Measurements from ENCODE around the gene REV3L.
A peak's percentile ranks its signal among the peaks of the same experiment; 100 is the strongest.

The REV3L gene

DNA sequence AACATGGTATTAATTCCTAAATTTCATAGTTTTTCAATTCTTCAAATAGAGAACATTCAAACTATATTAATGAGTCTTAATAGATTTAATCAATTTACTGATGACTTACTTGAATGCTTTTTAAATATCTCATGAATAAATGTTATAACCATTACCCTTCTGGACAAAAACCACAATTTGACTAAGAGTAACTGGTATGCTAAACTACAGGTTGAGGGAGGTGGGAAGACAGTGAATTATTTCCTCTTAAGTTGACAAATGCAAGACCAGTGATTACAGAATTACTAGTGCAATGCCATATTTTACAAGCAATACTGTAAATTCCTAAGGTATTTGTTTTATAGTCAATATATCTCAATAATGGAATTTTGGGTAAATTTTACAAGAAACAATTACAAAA is 65.1 kb downstream of the REV3L start:
- no peak for DNase-seq

DNA sequence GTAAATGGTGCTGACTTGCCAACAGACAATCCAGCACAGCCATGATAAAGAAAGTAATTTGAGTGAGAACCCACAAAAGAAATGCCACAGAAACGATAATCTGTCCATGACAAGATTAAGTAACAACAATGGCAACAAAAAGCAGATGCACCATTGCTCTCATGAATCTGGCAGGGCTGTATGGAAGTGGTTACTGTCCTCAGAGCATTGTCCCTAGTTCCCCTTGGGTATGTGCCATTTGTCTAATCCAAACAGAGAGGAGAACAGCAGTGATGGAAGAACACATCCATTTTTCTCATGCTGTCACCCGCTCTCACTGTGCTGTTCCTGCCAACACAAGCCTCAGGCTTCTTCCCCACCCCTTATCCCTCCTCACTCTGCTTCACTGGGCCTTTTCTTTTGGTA is 65.8 kb downstream of the REV3L start:
- DNase-seq: no peak

DNA sequence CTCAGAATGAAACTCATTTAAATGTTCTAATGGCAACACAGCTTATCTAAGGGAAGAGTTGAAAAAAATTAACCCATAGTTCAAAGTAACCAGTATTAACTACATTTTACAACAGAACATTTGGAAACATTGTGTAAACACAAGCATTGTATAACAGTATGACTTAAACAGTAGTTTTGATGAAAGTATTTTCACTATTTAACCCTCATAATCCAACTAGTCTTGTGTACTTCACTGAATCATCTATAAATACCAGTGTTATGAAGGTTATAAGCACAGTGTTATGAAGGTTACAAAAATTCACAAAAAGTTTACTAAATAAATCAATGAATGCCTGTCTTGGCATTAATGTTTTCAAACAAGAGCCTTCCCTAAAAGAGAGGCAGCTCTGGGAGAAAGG is 66.5 kb downstream of the REV3L start:
- no peak for DNase-seq

DNA sequence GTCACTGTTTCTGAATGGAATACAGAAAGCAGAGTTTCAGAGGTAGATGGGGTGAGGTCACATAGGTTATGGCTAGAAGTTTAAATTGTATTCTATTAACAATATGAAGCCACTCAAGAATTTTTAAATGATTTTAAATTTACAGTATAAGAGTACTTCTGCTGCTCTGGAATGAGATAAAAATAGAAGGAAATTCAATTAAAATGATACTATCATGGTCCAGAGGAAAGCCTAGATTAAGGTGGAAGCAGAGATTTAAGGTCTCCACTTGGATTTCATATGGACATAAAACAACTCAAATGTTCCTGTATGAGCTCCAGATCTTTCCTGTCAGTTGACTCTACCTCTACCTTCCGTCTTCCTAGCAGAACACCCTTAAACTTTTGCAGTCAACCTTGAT is 68.6 kb downstream of the REV3L start:
- DNase-seq: no peak

DNA sequence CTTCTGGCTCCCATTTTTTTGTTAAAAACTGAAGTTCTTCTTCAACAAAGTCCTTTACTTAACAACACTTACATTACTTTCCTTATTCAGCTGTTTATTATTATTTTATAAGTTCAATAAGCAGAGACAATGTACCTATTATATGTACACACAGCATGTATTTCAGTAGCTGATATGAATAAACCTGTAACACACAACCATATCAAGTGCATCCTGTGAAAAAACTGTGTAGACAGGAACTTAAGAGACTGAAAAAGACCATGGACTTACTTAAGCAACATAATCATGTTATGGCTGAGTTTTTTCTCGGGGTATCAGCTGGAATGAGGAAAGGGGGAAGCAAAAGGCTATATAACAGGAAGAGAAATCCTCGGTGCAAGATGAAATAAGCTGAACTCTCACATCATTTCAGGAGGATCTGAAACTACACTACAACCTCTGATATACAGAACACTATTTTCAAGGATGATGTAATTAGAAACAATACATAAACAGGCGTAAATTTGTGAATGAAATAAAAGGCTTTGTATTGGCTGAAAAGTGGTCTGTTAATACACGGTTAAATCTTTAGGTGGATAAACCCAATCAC is 70.9 kb downstream of the REV3L start:
- DNase-seq: no peak

DNA sequence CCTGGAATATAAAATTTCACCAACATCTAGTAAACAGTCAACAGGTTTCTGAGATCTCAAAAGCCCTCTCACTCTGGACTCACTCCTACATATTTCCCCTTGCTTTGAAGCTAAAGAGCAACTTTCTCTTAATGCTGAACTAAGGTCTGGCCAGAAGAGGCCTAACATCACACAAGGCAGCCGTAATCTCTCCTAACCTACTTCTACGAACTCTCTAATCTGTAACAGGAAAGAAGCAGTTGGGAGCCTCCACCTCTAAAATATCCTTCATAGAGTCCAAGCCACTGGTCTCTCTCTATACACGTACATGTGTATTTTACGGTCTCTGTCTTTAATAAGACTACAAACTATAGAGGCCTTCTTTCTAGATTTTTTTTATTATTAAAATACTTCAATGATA is 72.0 kb downstream of the REV3L start:
- DNase-seq: no peak

DNA sequence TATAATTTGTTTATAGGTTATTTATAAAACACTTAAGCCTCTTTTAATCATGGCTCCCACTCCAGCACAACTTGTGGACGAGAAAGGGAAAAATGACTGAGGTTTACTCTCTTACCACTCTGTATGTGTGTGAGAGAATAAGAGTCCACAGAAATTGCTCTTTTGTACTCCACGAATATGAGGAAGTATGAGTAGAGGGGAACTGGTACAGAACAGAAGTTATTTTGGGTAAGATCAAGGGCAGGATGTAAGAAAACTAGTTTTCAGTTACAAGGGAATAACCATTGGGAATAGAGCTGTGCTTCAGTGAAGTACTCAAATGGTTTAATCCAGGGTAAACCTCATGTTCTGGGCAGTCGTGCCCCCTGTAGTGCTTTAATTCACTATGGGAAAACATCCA is 72.6 kb downstream of the REV3L start:
- DNase-seq: no peak

DNA sequence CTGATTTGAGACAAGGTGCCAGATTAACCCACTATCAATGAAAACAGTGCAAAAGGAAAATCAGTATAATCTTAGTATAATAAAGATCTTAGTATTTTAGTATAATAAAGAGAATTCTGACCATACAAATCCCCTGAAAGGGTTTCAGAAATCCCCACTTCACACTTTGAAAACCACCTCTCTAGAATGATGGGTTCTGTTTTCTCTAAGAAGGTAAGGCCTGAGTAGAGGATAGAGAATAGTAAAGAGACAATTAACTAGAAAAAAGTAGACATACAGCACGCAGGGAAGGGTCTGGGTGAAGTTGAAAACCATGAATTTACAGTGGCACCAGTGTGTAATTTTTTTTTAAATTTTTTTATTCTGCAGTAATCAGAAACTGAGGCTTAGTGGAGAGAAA is 73.6 kb downstream of the REV3L start:
- no peak for DNase-seq

DNA sequence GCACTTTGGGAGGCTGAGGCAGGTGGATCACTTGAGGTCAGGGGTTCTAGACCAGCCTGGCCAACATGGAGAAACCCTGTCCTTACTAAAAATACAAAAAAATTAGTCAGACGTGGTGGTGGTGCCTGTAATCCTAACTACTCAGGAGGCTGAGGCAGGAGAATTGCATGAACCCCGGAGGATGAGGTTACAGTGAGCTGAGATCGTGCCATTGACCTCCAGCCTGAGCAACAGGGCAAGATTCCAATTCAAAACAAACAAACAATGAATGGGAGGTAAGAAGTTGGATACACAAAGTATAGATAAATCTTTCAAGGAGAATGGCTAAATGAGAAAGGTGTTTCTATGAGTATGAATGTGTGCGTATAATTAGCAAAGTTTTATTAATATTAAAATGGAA is 75.3 kb downstream of the REV3L start:
- DNase-seq: no peak

DNA sequence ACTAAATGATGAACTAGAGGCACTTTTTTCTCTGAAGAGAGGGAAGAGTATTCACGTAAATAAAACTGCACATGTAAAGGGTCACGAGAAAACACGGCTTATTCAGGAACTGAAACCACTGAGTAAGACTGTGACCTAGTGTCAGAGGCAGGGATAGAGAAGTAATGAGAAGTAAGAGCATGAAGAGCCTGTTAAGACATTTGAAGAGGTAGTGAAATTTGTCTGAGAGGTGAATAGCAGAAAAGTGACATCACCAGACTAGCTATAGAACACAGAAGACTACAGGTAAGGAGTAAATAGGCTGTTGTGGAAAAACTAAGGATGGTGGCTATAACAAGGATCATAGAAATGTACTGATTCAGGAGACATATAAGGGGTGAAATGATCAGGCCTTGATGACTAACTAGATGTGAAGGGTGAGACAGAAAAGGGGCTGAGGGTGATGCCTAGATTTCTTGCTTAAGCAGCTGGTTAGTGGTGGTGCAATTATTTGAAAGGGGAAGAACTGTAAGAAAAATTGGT is 76.8 kb downstream of the REV3L start:
- no peak for DNase-seq

DNA sequence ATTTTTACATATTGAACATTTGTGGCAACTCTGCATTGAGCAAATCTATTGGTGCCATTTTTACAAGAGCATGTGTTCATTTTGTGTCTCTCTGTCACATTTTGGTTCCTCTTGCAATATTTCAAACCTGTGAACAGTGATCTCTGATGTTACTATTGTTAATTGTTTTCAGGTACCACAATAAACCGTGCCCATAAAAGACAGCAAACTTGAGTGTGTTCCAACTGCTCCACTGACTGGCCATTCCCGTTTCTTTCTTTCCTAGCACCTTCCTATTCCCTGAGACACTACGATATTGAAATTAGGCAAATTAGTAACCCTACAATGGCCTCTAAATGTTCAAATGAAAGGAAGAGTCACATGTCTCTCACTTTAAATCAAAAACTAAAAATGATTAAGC is 79.6 kb downstream of the REV3L start:
- no peak for DNase-seq

DNA sequence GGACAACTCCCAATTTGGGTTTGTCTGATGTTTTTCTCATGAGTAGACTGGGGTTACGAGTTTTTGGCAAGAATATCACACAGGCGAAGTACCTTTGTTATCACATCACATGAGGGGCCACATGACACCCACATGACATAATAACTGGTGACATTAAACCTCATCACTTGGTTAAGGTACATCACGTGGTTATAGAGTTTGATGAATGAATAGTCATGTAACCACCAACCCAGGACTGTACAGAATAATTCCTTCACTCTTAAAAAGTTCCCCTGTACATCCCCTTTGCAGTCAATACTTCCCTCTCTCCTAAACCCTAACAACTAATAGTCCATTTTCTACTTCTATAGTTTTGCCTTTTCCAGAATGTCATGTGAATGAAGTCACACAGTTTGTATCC is 83.4 kb downstream of the REV3L start:
- no peak for DNase-seq

DNA sequence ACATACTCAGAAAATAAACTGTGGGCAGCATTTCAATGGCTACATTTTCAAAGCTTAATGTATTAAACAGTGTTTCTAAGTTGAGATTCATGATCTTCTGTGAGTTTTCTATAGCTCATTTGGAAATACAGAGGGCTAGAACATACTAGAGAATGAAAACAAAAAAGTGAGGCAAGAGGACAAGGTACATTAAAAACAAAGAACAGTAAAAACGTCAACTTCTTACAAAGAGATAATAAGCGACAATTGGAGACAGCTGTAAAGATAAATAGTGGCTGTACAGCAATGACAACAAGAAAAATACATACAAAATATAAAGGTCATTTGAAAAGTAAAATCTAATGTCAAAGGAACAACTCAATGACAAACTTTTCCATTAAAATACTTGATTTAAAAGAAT is 94.3 kb downstream of the REV3L start:
- DNase-seq: no peak

DNA sequence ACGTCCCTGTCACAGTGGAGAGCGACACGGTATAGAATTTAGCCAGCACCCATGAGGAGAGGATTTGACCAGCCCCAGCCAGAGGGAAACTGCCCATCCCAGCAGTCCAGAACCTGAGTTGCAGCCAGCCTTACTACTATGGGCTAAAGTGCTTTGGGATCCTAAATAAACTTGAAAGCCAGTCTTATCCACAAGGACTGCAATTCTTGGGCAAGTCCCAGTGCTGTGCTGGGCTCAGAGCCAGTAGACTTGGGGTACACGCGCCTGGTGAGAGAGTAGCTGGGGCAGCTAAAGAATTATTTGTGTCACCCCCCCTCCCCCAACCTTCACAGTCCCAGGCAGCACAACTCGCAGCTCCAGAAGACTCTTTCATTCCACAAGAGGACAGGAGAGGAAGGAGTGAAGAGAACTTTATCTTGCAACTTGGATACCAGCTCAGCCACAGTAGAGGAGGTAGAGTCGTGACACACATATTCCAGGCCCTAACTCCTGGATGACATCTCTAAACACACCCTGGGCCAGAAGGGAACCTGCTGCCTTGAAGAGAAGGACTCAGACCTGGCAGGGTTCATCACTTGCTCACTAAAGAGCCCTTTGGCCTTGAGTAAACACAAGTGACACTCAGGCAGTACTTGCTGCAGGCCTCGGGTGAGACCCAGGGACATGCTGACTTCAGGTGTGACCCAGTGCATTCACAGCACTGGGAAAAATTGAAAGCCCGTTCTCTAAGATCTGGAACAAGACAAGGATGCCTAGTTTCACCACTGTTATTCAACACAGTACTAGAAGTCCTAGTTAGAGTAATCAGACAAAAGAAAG is 100.3 kb downstream of the REV3L start:
- no peak for DNase-seq

DNA sequence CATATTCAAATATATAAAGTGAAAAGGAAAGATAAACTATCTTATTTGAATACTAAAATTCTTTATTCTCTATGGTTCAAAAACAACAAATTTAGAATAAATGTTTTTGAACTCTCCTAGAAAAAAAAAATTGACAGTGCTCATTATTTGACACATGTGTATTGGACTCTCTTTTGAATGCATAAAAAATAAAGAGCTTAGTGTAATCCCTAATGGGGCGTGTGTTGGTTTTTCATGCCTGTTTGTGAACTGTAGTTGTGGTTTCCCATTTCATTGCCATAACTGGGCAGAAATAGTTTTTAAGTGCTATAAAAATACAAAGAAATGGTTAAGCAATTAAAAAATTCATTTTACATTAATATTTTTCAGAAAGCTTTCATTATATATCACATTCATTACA is 101.3 kb downstream of the REV3L start:
- no peak for DNase-seq

DNA sequence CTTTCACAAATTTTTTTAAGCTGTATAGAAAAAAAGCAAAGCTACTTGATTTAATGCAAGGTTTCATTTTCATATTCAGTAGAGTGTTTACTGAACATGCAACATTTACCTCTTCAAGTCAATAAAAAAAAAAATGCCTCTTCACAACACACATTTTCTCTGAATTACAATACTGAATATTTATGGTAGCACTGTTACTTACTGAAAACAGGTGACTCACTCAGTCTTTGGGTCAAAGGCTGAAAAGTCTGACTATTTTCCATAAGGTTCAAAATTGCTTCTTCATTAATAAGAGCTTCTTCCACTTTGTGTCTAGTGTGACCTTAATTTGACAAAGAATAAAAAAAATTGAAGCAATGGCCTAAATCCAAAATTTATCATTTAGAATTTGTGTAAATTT is 101.9 kb downstream of the REV3L start:
- no peak for DNase-seq

DNA sequence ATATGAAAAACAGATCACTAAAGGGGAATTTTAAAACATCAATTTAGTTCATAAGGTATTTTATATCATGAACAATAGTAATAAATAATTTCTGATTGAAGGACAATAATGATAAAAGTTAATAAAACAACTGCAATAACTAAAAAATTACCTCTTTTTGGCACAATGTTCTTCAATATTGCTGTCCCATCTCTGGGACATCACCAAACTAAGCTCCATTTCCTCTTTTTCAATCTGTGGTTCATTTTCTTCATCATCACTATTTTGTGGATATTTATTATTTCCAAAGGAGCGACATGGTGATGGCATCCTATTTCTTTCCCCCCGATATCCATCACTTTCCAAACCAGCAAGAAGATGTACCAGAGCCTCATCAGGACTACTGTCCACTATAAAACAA is 103.2 kb downstream of the REV3L start:
- DNase-seq: no peak

DNA sequence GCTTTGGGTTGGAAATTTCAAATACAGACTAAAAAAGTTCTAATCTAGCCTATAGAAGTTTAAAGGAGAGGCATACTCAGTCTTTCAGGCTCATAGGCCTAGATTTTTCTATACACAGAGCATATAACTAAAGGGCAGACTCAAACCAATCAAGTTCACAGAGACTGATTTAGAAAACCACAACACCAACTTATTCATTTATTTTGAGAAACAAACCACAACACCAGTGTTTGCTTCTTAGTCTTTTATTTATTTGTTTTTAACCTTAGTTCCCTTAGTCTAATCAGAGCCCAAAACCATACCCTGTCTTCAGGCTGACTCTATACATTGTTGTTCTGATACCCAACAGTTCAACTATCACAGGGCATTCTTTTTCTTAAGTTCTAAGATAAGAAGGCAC is 103.7 kb downstream of the REV3L start:
- no peak for DNase-seq

DNA sequence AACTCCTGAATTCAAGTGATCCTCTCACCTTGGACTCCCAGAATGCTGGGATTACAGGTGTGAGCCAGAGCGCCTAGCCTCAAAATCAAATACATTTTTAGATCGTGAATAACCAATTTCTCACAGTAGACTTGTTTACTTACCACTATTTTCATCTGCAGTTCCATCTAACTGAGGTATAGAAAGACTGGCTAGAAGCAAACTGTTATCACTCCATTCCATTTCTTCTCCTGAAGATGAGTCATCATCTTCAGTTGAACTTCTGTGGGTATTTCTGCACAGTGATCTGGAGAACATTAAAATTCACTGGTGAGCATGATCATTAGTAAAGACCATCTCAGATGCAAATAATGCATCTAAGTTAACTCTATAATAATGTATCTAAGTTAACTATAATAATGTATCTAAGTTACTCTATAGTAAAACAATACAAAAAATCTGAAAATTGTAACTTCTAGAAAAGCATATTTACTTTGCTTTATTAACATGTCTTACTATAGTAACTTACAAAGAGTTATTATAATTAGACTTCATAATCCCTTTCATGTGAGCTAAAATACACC is 105.4 kb downstream of the REV3L start:
- DNase-seq: no peak

DNA sequence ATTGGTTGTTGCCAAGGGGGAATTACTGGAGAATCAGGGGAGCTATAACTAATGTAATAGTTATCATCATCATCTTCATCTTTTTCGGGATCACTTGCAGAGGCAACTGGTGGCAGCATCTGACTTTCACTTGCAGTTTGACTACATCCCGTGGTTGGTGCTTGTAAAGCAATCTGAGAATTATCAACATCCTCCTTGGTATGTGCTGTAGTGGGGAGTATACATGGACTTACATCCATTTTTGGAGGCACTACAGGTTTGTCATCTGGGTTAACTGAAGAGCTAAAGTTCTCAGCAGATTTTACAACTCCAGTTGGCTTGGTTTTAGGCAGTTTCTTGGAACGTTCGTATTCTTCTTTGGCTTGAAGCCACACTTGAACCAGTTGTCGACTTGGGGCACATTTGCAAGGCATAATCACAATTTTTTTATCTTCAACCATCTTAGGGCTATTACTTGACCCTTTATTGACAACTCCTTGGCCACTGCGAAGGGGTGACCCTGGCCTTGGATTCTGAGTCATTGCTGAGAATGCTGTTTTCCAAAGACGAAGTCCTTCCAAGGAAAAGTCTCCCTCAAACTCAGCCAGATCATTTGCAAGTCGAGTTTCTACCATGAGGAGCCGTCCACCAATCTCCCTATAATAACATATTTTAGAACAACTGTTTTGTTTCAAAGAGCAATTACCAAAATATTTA is 115.5 kb downstream of the REV3L start:
- no peak for DNase-seq

DNA sequence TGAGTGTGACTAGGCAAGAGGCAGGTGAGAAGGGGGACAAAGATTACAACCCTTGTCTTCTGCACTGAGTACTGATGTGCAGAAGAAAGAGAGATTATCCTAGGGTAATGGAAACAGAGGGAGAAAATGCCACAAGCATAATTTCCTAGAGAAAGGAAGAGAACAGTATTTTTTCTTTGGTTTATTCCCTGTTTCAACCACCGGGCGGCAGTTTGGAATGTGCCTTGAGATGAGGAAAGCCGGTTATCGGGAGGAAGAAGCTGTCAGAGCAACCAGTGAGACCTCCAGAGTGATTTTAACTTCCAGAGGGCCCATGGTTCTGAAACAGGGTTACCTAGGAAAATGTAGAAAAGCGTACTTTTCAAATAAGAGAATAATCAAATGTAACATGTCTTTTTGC is 121.4 kb downstream of the REV3L start:
- peak; percentile 41 for DNase-seq

DNA sequence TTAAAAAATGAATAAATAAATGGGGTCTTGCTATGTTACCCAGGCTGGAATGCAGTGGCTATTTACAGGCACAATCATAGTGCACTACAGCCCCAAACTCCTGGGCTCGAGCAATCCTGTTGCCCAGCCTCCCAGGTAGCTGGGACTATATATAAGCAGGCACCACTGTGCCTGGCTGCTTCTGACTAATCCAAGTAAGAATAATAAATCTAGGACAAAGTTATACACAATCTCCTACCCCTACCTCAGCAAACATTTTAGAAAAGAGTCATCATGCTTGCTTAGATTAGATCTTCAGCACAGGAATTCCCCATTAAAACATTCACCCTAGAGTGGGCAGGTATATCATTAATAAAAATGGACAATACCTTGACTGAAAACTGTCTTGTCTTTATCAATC is 124.6 kb downstream of the REV3L start:
- DNase-seq: no peak

DNA sequence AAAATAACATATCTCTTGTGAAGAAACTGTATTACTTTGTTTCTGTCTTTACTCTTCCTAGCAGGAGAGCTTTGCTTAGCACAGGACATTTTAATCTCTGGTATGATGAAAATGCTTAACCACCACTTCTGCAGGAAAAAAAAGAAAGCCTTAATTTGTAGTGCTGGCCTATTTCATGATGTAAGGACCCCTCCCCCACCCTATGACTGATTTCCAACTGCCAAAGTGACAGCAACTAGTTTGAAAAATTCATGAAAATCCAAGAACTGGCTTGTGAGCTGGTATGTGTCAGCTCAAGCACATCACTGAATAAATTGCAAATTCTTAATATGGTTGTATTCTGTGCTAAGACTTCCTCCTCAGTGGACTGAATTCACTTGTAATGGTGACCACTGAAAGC is 125.3 kb downstream of the REV3L start:
- no peak for DNase-seq

DNA sequence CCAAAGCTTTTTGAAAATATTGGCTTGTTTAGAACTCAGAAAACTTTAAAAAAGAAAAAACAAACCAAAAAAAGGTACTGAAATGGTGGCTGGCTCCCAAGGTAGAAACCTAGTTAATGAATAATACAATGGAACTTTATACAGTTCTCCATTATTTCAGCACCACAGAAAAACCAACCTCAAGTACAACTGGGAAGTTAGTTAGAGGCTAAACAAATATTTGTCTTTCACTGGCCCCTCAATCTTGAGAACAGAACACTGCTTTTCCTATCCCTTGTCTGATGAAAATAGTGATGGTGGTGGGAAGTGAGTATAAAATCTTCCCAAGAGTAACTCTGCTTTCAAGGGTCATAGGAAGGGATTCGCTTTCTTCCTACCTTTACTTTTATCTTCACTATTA is 126.5 kb downstream of the REV3L start:
- DNase-seq: no peak

All from right hindlimb (tissue), 1 donor.